ENCODE data around the gene PA2G4.

- TF ChIP-seq POLR2A (IDR thresholded peaks at IDR 0.05) = no peak
- no peak for TF ChIP-seq EP300 (IDR thresholded peaks at IDR 0.05)
- TF ChIP-seq, protein P1, sequence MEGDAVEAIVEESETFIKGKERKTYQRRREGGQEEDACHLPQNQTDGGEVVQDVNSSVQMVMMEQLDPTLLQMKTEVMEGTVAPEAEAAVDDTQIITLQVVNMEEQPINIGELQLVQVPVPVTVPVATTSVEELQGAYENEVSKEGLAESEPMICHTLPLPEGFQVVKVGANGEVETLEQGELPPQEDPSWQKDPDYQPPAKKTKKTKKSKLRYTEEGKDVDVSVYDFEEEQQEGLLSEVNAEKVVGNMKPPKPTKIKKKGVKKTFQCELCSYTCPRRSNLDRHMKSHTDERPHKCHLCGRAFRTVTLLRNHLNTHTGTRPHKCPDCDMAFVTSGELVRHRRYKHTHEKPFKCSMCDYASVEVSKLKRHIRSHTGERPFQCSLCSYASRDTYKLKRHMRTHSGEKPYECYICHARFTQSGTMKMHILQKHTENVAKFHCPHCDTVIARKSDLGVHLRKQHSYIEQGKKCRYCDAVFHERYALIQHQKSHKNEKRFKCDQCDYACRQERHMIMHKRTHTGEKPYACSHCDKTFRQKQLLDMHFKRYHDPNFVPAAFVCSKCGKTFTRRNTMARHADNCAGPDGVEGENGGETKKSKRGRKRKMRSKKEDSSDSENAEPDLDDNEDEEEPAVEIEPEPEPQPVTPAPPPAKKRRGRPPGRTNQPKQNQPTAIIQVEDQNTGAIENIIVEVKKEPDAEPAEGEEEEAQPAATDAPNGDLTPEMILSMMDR (IDR thresholded peaks at IDR 0.05) = no peak
Measured at GRCh38 chr12:56103066-56103711, 1.2 kb upstream of the PA2G4 start.

All from tibial nerve (tissue), 4 donors.